Measurements from ENCODE around the gene CCNG1. TPM values are rescaled to one million over a fixed set of nuclear protein-coding genes. Genes with fewer than 3 reads are reported as not detected.

The CCNG1 gene
- total and polyA plus RNA-seq, 7 donors: 74.0 to 145 (median 115) TPM

- Histone ChIP-seq H3K27ac (no peak overlapping the region), H3K27me3 (ENCODE audit: insufficient read depth in 3 of 3, low read length in 2 of 3) (no peaks in the 10 kb centered on the region), H3K36me3 (ENCODE audit: insufficient read depth in 1 of 2, low read depth in 1 of 2) (no peaks in the 10 kb centered on the region), H3K9me3 (no peaks in the 10 kb centered on the region), H3K4me3 (no peak overlapping the region), H3K4me1 (no peaks in the 10 kb centered on the region)
- intact Hi-C loops (cut with DNase I): no loop called here
- TF ChIP-seq CTCF (IDR thresholded peaks at IDR 0.05): no peak
- ATAC-seq (no peak), DNase-seq (no peak)
- WGBS, 3 donors: 74 to 87% (median 85%) methylated on average over 6 of the region's 6 CpGs
Measured at GRCh38 chr5:163489055-163489744, 51.8 kb downstream of the CCNG1 start.

- Histone ChIP-seq H3K9me3 (no peaks in the 10 kb centered on the region), H3K4me1 (no peaks in the 10 kb centered on the region), H3K27ac (no peak overlapping the region), H3K36me3 (ENCODE audit: insufficient read depth in 1 of 2, low read depth in 1 of 2) (no peaks in the 10 kb centered on the region), H3K4me3 (no peak overlapping the region), H3K27me3 (ENCODE audit: insufficient read depth in 3 of 3, low read length in 2 of 3) (no peaks in the 10 kb centered on the region)
- no peak for ATAC-seq
- intact Hi-C loops (cut with DNase I): no loop called here
- TF ChIP-seq CTCF (IDR thresholded peaks at IDR 0.05): no peak
- whole genome bisulfite sequencing, 3 donors: 96 to 100% (median 98%) methylated on average over 3 of the region's 3 CpGs
- DNase-seq: no peak
Measured at GRCh38 chr5:163489745-163490075, 52.3 kb downstream of the CCNG1 start.

Other genes with a start within 250 kb of the CCNG1 start
- gene NUDCD2, start 22.5 kb downstream of the CCNG1 start, total RNA-seq: 10 to 100 TPM; 13.6 to 26.3 (median 16.7) TPM
- 10 to 100 TPM in 1 of 3 donors, 1 to 10 TPM in 2; 3.8 to 18.3 (median 5.4) TPM for gene NUDCD2, start 22.5 kb downstream of the CCNG1 start, polyA plus RNA-seq
- gene HMMR, start 23.0 kb downstream of the CCNG1 start, total RNA-seq: 1 to 10 TPM in 1 of 4 donors, under 1 TPM in 3; 0.14 to 1.4 (median 0.65) TPM
- under 1 TPM; 0.23 to 0.93 (median 0.45) TPM for gene HMMR, start 23.0 kb downstream of the CCNG1 start, polyA plus RNA-seq
- 10 to 100 TPM; 27.3 to 35.9 (median 32.6) TPM for gene MAT2B, start 68.0 kb downstream of the CCNG1 start, total RNA-seq
- 10 to 100 TPM; 29.7 to 72.7 (median 37.8) TPM for gene MAT2B, start 68.0 kb downstream of the CCNG1 start, polyA plus RNA-seq

Measured in psoas muscle (tissue), 8 donors.